ENCODE results near the gene ZNF653.
"Not testable (repeated sequence)": the region's sequence is repeated elsewhere in the genome, so short reads cannot be mapped to it uniquely, and the experiment has no call there.

Gene ZNF653

GRCh38 chr19:11461453-11461852 lies 44.2 kb downstream of the ZNF653 start:
- no peak overlapping the region for H3K4me3 ChIP-seq (ENCODE audit: control insufficient read depth, low read depth, low read length)
- TF ChIP-seq CTCF (IDR thresholded peaks at IDR 0.05; ENCODE audit: control insufficient read depth, insufficient read depth, low read depth, low read length, missing control alignments): no peak
- no peak for DNase-seq (ENCODE audit: low read depth)

- no peak for DNase-seq (ENCODE audit: low read depth)
- H3K4me3 ChIP-seq (ENCODE audit: control insufficient read depth, low read depth, low read length): no peak overlapping the region
- peak; percentile 42 for TF ChIP-seq CTCF (IDR thresholded peaks at IDR 0.05; ENCODE audit: control insufficient read depth, insufficient read depth, low read depth, low read length, missing control alignments)
Observed at GRCh38 chr19:11460207-11460606, 45.4 kb downstream of the ZNF653 start.

GRCh38 chr19:11458912-11459311 lies 46.7 kb downstream of the ZNF653 start:
- H3K4me3 ChIP-seq (ENCODE audit: control insufficient read depth, low read depth, low read length); DNase-seq (ENCODE audit: low read depth): not testable (repeated sequence)

GRCh38 chr19:11458236-11458900 lies 47.3 kb downstream of the ZNF653 start:
- DNase-seq (ENCODE audit: low read depth): no peak
- H3K4me3 ChIP-seq (ENCODE audit: control insufficient read depth, low read depth, low read length): no peak overlapping the region
- TF ChIP-seq CTCF (IDR thresholded peaks at IDR 0.05; ENCODE audit: control insufficient read depth, insufficient read depth, low read depth, low read length, missing control alignments): no peak

GRCh38 chr19:11457831-11458230 lies 47.8 kb downstream of the ZNF653 start:
- H3K4me3 ChIP-seq (ENCODE audit: control insufficient read depth, low read depth, low read length): no peak overlapping the region
- no peak for TF ChIP-seq CTCF (IDR thresholded peaks at IDR 0.05; ENCODE audit: control insufficient read depth, insufficient read depth, low read depth, low read length, missing control alignments)
- no peak for DNase-seq (ENCODE audit: low read depth)

GRCh38 chr19:11457115-11457514 lies 48.5 kb downstream of the ZNF653 start:
- no peak for DNase-seq (ENCODE audit: low read depth)
- H3K4me3 ChIP-seq (ENCODE audit: control insufficient read depth, low read depth, low read length): no peak overlapping the region
- no peak for TF ChIP-seq CTCF (IDR thresholded peaks at IDR 0.05; ENCODE audit: control insufficient read depth, insufficient read depth, low read depth, low read length, missing control alignments)

GRCh38 chr19:11456659-11457058 lies 49.0 kb downstream of the ZNF653 start:
- no peak for DNase-seq (ENCODE audit: low read depth)
- TF ChIP-seq CTCF (IDR thresholded peaks at IDR 0.05; ENCODE audit: control insufficient read depth, insufficient read depth, low read depth, low read length, missing control alignments): no peak
- H3K4me3 ChIP-seq (ENCODE audit: control insufficient read depth, low read depth, low read length): no peak overlapping the region

GRCh38 chr19:11455233-11455554 lies 50.4 kb downstream of the ZNF653 start:
- H3K4me3 ChIP-seq (ENCODE audit: control insufficient read depth, low read depth, low read length); DNase-seq (ENCODE audit: low read depth): not testable (repeated sequence)
